ENCODE results near the gene VTI1A.

- TF ChIP-seq USF2 (IDR thresholded peaks at IDR 0.05) = no peak
- TF ChIP-seq MYC (IDR thresholded peaks at IDR 0.05; ENCODE audit: borderline replicate concordance, low read length) = no peak
- no peak for TF ChIP-seq JUN (IDR thresholded peaks at IDR 0.05)
- TF ChIP-seq CTCF (IDR thresholded peaks at IDR 0.05) = no peak
- TF ChIP-seq JUNB (IDR thresholded peaks at IDR 0.05) = no peak
- no peak for TF ChIP-seq RCOR1 (IDR thresholded peaks at IDR 0.05; ENCODE audit: low read depth, low read length)
- no peak for TF ChIP-seq NFE2L2 (conservative IDR thresholded peaks at IDR 0.05; ENCODE audit: low read length)
- no peak for TF ChIP-seq EHF (CRISPR knock-in tag; IDR thresholded peaks at IDR 0.05)
- TF ChIP-seq REST (IDR thresholded peaks at IDR 0.05) = no peak
- no peak for TF ChIP-seq RFX5 (IDR thresholded peaks at IDR 0.05)
- TF ChIP-seq GATA3 (IDR thresholded peaks at IDR 0.05; ENCODE audit: borderline replicate concordance) = no peak
Measured at GRCh38 chr10:112603062-112603461, 156.0 kb downstream of the VTI1A start.

Data from A549 (cell line).